ENCODE data around the gene SPATA6L.

DNA sequence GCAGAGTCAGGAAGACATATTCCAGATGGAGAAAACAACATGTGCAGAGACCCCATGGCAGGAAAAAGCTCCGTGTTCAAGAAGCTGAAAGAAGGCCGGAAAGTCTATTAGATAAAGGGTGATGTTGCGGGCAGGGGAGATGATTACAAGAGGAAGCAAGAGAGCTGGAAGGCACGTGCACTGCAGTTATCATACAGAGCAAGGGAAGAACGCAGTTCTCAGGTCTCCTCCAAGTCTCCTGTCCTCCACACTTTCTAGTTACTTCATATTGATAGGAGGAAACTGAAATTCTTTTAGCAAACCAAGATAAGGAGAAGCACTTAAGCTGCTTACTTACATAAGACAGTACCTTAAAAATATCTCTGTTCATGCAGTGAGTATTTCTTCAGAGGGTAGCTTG is 62.5 kb downstream of the SPATA6L start:
- TF ChIP-seq ZNF713 (CRISPR knock-in tag; IDR thresholded peaks at IDR 0.05) (no peak), ZNF564 (CRISPR knock-in tag; IDR thresholded peaks at IDR 0.05) (no peak), NR2C2 (CRISPR knock-in tag; IDR thresholded peaks at IDR 0.05; ENCODE audit: borderline replicate concordance) (no peak), PHF8 (CRISPR knock-in tag; IDR thresholded peaks at IDR 0.05) (no peak)
- TF ChIP-seq, protein P1, sequence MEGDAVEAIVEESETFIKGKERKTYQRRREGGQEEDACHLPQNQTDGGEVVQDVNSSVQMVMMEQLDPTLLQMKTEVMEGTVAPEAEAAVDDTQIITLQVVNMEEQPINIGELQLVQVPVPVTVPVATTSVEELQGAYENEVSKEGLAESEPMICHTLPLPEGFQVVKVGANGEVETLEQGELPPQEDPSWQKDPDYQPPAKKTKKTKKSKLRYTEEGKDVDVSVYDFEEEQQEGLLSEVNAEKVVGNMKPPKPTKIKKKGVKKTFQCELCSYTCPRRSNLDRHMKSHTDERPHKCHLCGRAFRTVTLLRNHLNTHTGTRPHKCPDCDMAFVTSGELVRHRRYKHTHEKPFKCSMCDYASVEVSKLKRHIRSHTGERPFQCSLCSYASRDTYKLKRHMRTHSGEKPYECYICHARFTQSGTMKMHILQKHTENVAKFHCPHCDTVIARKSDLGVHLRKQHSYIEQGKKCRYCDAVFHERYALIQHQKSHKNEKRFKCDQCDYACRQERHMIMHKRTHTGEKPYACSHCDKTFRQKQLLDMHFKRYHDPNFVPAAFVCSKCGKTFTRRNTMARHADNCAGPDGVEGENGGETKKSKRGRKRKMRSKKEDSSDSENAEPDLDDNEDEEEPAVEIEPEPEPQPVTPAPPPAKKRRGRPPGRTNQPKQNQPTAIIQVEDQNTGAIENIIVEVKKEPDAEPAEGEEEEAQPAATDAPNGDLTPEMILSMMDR (CRISPR knock-in tag; IDR thresholded peaks at IDR 0.05): no peak
- TF ChIP-seq, protein P2, sequence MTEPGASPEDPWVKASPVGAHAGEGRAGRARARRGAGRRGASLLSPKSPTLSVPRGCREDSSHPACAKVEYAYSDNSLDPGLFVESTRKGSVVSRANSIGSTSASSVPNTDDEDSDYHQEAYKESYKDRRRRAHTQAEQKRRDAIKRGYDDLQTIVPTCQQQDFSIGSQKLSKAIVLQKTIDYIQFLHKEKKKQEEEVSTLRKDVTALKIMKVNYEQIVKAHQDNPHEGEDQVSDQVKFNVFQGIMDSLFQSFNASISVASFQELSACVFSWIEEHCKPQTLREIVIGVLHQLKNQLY (CRISPR knock-in tag; IDR thresholded peaks at IDR 0.05): no peak
- TF ChIP-seq, protein P3, sequence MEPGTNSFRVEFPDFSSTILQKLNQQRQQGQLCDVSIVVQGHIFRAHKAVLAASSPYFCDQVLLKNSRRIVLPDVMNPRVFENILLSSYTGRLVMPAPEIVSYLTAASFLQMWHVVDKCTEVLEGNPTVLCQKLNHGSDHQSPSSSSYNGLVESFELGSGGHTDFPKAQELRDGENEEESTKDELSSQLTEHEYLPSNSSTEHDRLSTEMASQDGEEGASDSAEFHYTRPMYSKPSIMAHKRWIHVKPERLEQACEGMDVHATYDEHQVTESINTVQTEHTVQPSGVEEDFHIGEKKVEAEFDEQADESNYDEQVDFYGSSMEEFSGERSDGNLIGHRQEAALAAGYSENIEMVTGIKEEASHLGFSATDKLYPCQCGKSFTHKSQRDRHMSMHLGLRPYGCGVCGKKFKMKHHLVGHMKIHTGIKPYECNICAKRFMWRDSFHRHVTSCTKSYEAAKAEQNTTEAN (CRISPR knock-in tag; conservative IDR thresholded peaks at IDR 0.05): no peak

Data from HepG2 (cell line).